Measurements from ENCODE around the gene CRELD2.

The CRELD2 gene

DNA sequence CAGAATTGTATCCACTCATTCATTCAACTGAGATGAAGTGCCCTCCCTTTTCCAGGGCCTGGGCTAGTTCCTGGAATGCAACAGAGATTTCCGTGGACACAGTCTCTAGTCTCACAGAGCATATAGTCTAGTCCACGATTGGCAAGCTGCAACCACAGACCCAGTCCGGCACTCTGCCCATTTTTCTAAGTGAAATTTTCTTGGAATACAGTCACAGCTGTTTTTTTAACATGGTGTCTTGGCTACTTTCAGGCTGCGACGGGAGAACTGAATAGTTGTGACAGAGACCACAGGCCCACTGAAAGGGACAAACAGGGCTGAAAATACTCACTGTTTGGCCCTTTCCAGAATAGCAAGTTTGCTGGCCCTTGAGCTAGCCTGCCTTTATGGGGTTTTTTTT is 29.4 kb upstream of the CRELD2 start:
- DNase-seq: peak; percentile 41

- DNase-seq: no peak
Observed at GRCh38 chr22:49892226-49892899, 26.1 kb upstream of the CRELD2 start.

DNA sequence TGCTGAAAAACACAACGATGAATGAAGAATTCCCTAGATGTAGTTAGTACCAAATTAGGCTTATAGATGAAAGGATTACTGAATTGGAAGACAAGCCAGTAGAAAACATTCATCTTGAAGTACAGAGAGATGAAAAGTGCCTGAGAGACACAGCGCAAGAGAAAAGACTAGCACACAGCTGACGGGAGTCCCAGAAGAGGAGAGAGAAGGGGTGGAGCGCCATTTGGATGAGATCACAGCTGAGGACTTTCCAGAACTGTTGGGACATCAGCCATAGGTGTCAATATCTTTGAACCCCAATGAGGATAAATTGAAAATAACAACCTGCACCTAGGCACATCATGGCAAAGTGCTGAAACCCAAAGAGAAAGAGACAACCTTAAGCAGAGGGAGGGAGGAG is 25.4 kb upstream of the CRELD2 start:
- no peak for DNase-seq

DNA sequence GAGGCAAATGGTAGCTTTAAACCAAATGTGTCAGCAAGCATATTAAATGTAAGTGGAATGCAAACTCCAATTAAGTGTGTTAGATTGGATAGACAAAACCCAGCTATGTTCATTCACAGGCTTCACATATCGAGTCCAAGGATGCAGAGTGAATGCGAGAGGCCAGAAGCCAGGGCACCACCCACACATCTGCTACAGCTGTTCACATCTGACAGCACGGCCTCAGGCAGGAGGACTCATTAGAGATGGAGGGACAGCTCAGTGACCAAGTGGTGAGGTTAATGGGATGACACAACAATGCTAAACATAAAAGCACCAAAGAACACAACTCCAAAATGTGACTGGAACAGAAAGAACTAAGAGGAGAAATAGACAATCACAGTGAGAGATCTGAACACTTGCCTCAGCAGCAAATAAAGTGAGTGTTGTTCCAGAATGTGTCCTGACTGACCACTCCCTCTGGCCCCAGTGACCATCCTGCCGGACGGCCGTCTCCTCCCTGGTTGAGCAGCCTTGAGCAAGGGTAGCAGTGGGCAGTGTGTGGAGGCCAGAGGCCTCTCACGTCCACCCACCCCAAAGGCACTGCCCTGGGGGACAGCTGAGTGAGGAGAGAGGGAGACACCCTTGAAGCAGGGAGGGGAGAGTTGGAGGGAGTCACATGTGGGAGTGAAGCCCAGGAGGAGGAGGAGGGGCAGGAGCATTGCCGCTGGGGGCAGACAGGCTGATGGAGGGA is 23.9 kb upstream of the CRELD2 start:
- DNase-seq: no peak

- no peak for DNase-seq
Observed at GRCh38 chr22:49896201-49896600, 22.2 kb upstream of the CRELD2 start.

DNA sequence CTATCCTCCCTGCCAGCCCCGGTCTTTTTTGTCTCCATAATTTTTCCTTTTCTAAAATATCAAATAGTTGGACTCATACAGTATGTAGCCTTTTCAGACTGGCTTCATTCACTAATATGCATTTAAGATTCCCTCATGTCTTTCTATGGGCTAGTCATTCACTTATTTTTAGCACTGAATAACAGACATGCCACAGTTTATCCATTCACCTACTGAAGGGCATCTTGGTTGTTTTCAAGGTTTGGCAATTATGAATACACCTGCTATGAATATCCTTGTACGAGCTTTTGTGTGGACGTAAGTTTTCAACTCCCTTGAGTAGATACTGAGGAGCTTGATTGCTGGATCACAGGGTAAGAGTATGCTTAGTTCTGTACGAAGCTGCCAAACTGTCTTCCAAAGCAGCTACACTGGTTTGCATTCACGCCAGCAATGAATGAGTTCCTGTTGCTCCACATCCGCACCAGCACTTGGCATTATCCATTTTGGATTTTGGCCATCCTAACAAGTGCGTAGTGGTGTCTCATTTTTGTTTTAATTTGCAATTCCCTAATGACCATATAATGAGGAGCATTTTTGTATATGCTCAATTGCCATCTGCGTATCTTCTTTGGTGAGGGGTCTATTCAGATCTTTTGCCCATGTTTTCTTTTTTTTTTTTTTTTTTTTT is 21.3 kb upstream of the CRELD2 start:
- no peak for DNase-seq

GRCh38 chr22:49899530-49899929 is 18.9 kb upstream of the CRELD2 start:
- DNase-seq: no peak

DNA sequence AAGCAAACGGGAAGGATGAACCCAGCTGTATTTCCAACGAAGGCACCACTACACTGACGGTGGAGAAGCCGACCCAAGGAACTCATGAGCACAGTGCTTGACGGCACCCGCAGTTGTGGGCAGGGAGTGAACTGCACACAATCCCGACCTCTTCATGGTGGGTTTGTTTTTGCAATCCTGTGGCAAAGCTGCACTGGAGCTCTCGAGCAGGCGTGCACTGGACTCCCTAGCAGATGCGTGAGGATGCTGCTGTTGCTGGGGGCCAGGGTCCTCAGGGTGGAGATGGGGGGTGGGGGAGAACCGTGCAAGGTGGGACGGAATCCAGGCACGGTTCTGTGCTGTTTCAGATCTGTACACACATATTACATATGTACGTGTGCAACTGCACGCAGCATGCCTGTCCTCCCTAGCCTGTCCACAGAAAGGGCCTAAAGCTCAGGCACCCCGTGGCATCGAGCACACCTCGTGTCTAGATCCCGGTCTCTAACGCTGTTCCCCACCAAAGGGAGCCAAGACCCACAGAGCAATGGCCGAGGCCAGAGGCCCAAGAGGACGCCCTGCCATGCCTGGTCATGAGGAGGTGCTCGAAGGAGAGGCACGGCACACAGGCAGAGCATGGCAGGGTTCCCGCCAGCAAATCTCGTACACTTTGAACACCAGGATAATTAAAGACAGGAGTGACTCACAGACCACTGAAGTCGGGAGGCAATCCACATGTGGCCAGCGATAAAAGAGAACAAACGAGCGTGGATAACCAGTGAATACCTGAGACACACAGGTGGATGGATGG is 17.8 kb upstream of the CRELD2 start:
- no peak for DNase-seq

- no peak for DNase-seq
Observed at GRCh38 chr22:49901457-49901856, 17.0 kb upstream of the CRELD2 start.

- no peak for DNase-seq
Observed at GRCh38 chr22:49903322-49904039, 15.0 kb upstream of the CRELD2 start.

GRCh38 chr22:49904040-49904369 is 14.4 kb upstream of the CRELD2 start:
- DNase-seq: no peak

- DNase-seq: no peak
Observed at GRCh38 chr22:49905465-49905864, 13.0 kb upstream of the CRELD2 start.

DNA sequence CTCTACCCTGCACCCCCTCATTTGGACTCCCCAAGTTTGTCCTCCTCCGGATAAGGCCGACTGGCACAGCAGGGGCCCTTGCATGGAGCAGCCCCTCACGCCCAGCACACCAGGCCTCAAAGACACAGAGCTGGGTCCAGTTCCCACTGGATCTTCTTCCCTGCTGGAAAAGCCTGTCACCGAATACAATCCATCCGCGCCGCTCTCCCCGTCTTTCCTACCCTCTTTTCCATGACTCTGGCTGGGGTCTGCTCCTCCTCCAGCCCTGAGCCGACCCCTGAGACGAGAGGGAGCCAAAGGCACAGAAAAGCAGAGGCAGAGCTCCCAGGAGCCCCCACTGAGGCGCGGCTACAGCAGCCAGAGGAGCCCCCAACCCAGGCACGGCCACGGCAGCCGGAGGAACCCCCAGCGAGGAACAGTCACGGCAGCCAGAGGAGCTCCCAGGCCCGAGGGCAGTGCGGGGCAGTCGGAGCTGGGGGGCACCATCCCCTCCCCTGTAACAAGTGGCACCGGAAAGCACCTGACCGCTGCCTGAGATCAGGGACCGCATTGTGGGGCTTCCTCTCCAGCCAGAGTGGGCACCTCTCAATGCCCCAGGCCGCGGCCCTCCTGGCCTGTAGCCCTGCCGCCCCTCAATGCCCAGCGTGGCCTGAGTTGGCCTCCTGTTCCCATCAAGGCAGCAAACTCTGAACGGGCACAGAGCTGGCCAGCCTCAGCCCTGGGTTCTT is 12.2 kb upstream of the CRELD2 start:
- no peak for DNase-seq

GRCh38 chr22:49906799-49907290 is 11.6 kb upstream of the CRELD2 start:
- DNase-seq: no peak

GRCh38 chr22:49907807-49908206 is 10.6 kb upstream of the CRELD2 start:
- DNase-seq: no peak

DNA sequence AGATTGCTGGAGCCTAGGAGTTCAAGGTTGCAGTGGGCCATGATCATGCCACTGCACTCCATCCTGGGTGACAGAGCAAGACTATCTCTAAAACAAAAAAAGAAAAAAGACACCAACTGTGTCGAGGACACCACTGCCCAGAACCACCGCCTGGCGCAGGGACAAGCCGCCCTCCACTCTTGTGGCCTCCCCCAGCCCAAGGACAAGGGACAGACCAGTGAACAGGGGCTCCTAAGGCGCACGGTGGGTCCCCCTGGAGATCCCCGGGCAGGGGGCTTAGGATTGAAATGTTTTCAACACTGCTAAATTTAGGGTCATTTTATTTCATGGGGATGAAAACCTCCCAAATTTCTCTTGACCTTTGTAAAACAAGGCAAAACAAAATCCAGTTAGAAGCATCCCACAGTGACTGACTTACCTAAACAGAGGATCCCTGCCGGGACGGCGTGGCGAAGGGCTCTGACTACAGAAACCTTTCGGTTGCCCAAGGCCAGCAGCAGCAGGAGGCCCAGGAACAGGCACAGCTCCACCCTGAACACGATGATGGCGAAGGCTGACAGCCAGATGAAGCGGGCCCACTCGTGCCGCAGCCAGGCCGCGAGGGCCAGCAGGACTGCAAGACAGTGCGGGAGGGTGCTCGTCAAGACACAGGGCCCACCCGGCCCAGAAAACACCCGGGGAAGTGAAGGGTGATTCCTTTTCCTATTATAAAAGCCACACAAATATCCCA is 8.8 kb upstream of the CRELD2 start:
- DNase-seq: no peak

GRCh38 chr22:49910229-49911155 is 7.9 kb upstream of the CRELD2 start:
- DNase-seq: peak; percentile 14

GRCh38 chr22:49911881-49912625 is 6.4 kb upstream of the CRELD2 start:
- DNase-seq: no peak

- no peak for DNase-seq
Observed at GRCh38 chr22:49913026-49913425, 5.4 kb upstream of the CRELD2 start.
